ENCODE results near the gene C14orf93.

Gene C14orf93

GRCh38 chr14:23009939-23010726 is at the start of gene C14orf93:
C14orf93 (minus strand) TSS chr14:23010143; CDS start chr14:22999023, 11,120 bp downstream.
- peak; percentile 42 for DNase-seq

- DNase-seq, result no peak
Measured at GRCh38 chr14:23058654-23059504, 48.9 kb upstream of the C14orf93 start.

GRCh38 chr14:23057757-23058653 is 48.1 kb upstream of the C14orf93 start:
- no peak for DNase-seq

GRCh38 chr14:23056956-23057756 is 47.2 kb upstream of the C14orf93 start, which contains the start of gene CDH24:
CDH24 (minus strand) TSS chr14:23057520; CDS start chr14:23055733, 1,787 bp downstream.
- no peak for DNase-seq

GRCh38 chr14:23056145-23056955 is 46.4 kb upstream of the C14orf93 start:
- DNase-seq, result no peak

GRCh38 chr14:23055621-23056144 is 45.7 kb upstream of the C14orf93 start:
- DNase-seq, result no peak

GRCh38 chr14:23055147-23055550 is 45.2 kb upstream of the C14orf93 start:
- no peak for DNase-seq

GRCh38 chr14:23054000-23054811 is 44.3 kb upstream of the C14orf93 start:
- no peak for DNase-seq

GRCh38 chr14:23053426-23053825 is 43.5 kb upstream of the C14orf93 start:
- no peak for DNase-seq

GRCh38 chr14:23052671-23053070 is 42.7 kb upstream of the C14orf93 start:
- no peak for DNase-seq

GRCh38 chr14:23052182-23052623 is 42.3 kb upstream of the C14orf93 start:
- DNase-seq, result no peak

- no peak for DNase-seq
Measured at GRCh38 chr14:23051141-23052057, 41.5 kb upstream of the C14orf93 start.

- no peak for DNase-seq
Measured at GRCh38 chr14:23049011-23049410, 39.1 kb upstream of the C14orf93 start.

- DNase-seq, result no peak
Measured at GRCh38 chr14:23047751-23048693, 38.1 kb upstream of the C14orf93 start.

- no peak for DNase-seq
Measured at GRCh38 chr14:23047034-23047634, 37.2 kb upstream of the C14orf93 start.

GRCh38 chr14:23045419-23046357 is 35.7 kb upstream of the C14orf93 start:
- no peak for DNase-seq
